GM13977 (cell line): ENCODE measurements around the gene RPS21.

Source experiments
- DNase-seq: peaks from one replicate; pipeline ENCODE4 v3.0.0; 2012; ENCODE audit warnings: low spot score
- in situ Hi-C: fragments of 300-500 bp; cut with MboI; formaldehyde crosslinking; loops from one replicate; pipeline ENCODE4 v1.12.0; 2022; ENCODE audit warnings: low sequenced_read_pairs, low pct_unique_long_range_greater_than_20kb, mixed read lengths, inconsistent platforms; ENCODE audit not compliant: unreplicated experiment
- TF ChIP-seq, protein P1 (sequence below): IDR thresholded peaks from 2 replicates; pipeline ENCODE4 v1.5.1; 2012; ENCODE audit warnings: mild to moderate bottlenecking, control low read depth; ENCODE audit not compliant: insufficient read depth; ENCODE audit errors: extremely low read depth, missing control alignments

The RPS21 gene

DNA sequence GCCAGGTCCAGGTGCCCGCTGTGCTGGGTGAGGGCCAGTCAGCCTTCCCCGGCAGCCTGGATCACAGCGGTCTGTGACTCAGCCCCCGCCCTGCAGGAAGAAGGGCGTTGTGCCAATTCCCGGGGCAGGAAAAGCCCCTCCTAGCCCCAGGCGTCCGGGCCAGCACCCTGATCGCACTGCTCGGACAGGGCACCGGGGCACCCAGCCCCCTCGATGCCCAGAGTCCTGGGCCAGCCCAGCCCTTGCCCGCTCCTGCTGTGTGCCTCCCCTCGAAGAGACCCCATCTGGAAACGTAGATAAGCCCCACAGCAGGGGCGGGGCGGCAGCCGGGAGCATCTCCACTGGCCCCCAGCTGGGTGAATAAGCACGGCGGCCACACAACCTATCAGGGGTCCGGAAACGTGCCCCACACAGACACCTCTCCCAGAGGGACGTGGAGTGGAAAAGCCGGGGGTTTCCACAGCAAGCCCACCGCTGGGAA is 29.7 kb upstream of the RPS21 start:
- in situ Hi-C loops = no loop called here
- TF ChIP-seq, protein P1, sequence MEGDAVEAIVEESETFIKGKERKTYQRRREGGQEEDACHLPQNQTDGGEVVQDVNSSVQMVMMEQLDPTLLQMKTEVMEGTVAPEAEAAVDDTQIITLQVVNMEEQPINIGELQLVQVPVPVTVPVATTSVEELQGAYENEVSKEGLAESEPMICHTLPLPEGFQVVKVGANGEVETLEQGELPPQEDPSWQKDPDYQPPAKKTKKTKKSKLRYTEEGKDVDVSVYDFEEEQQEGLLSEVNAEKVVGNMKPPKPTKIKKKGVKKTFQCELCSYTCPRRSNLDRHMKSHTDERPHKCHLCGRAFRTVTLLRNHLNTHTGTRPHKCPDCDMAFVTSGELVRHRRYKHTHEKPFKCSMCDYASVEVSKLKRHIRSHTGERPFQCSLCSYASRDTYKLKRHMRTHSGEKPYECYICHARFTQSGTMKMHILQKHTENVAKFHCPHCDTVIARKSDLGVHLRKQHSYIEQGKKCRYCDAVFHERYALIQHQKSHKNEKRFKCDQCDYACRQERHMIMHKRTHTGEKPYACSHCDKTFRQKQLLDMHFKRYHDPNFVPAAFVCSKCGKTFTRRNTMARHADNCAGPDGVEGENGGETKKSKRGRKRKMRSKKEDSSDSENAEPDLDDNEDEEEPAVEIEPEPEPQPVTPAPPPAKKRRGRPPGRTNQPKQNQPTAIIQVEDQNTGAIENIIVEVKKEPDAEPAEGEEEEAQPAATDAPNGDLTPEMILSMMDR = no peak
- DNase-seq = no peak

DNA sequence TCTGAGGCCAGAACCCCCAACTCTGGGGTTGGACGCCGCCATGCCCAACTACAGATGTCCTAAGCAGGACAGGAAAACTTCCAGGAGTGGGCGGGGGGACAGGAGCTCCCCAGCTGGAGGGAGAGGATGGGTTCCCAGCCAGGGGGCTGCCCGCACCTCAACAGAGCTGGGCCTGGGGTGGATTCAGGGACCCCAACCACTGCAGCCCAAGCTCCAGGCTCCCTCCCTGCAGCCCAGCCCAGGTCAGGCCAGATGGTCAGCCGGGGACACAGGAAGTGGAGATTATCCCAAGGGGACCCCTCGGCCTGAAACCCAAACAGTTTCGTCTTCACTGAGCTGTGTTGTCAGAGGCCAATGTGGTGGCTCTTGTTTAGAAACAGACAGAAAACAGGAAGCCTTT is 29.2 kb upstream of the RPS21 start:
- in situ Hi-C loops = no loop called here
- TF ChIP-seq, protein P1 = no peak
- DNase-seq = no peak

DNA sequence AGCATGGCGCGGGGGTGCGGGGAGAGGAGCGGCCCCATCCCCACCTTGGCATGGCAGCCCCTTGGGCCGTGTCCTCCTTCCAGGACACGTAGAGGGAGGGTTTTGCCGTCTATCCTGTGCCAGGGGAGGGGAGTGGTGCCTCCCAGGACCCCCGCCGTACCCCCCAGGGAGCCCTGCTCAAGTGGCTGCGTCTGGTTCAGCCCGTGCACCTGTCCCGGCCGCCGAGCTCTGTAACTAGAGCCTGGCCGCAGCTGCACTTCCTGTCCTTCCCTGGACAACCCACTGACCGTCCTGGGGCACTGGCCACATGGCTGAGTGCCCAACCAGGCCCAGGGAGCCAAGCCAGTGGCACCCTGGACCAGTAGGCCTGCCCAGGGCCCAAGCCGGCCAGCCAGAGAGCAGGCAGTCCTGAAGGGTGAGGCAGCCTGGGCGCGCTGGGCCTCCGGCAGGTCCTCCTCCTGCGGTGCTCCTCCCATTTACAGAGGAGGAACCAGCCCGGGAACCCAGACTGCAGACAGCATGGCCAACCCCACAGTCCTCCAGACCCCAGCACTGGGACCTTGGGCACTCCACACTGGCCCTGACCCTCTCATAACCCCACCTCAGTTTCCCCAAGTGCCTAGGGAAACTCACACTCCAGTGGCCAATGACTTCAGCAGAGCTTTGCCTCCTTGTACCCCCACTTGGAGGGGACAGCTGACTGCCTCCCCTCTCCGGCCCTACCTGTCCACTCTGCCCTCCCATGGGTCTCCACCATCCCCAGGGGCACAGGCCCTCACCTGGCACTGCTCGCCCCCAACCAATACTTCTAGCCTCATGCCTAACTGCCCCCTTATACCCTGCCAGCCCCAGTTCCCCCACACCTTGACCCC is 28.5 kb upstream of the RPS21 start:
- no peak for DNase-seq
- TF ChIP-seq, protein P1 = no peak
- in situ Hi-C loops = no loop called here

DNA sequence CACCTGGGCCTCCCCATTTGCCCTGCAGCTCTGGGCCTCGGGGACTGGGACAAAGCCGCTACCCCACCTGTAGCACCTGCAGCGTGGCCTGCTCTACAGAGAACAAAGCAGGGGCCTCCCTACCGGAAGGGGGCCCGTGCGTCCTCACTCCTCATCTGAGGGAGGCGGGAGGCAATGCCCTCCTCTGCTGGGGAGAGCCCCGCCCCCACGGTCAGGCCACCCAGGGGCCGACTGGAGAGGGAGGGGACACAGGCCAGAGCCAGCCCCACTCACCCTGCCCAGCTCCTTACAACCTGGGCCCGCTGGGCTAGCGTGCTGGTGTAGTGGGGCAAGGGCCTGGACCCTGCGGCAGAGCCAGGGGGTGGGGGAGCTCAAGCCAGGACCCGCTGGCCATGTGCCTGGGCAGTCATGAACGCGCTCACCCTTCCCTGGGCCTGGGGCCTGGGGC is 27.8 kb upstream of the RPS21 start:
- no peak for DNase-seq
- TF ChIP-seq, protein P1 = no peak
- in situ Hi-C loops = no loop called here

DNA sequence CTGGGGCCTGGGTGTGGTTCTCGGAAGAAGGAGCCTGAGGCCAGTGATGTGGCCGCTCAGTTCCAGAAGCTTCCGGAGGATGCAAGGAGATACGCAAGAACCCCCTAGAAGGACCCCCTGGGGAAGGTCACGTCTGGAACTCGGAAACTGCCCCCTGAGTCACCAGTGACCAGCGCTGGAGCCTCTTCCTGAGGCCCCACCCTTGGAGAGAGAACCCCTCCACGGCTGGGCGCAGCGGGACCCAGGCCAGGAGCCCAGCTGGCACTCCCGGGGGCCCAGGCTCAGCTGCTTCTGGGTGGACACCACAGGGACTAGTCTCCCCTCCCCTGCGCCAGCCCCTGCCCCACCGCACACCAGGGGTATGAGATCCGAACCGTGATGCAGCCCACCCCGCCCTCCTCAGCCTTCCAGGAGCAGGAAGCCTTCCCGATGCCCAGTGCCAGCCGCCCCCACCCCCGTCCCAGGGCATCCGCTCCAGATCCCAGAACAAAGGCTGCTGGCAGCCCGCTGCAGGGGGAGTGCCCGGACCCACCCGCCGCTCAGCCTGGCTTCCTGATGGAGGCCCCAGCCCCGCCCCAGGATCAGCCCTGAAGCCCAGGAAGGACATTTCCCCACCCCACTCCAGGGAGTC is 27.3 kb upstream of the RPS21 start:
- DNase-seq = no peak
- in situ Hi-C loops = no loop called here

More for the DNA sequence above, 27.3 kb upstream of the RPS21 start:
- TF ChIP-seq, protein P1 = no peak
